CD4-positive, alpha-beta T cell treated with Interleukin-10 for 1 hour (primary cell): ENCODE measurements around the gene CFHR2.
"Not testable (repeated sequence)": the region's sequence is repeated elsewhere in the genome, so short reads cannot be mapped to it uniquely, and the experiment has no call there.

Experiments
- DNase-seq: peaks from one replicate; pipeline ENCODE4 v3.0.0-alpha.2; 2020

CFHR2 gene

GRCh38 chr1:196943568-196943967 lies at the start of gene CFHR2:
Gene CFHR2, plus strand, starts transcription at chr1:196943738. Its CDS starts 143 bp downstream, at chr1:196943881.
- DNase-seq, result not testable (repeated sequence)

- DNase-seq, result no peak
Measured at GRCh38 chr1:196896355-196896754, 47.2 kb upstream of the CFHR2 start.

- no peak for DNase-seq
Measured at GRCh38 chr1:196897158-196897828, 46.2 kb upstream of the CFHR2 start.

- DNase-seq, result no peak
Measured at GRCh38 chr1:196902344-196902743, 41.2 kb upstream of the CFHR2 start.

- DNase-seq, result no peak
Measured at GRCh38 chr1:196910215-196910614, 33.3 kb upstream of the CFHR2 start.

GRCh38 chr1:196912283-196912682 lies 31.3 kb upstream of the CFHR2 start:
- DNase-seq, result not testable (repeated sequence)

DNA sequence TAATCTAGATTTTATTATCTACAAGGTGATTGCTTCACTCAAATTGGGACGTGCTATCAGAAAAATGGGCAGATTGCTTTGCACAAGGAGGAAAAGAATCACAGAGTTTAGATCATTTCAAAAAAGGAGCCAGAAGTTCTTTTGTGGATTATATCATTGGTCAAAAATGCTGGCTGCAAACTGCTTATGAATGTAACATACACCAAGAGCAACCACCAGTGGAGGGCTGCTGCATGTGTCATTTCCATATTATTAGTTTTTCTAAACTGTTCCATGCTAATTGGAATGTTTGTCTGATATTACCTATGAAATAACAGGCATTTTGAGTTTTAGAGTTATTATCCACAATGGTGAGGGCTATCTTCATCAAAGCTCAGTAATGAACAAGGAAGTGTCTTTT lies 16.7 kb upstream of the CFHR2 start:
- DNase-seq, result not testable (repeated sequence)

GRCh38 chr1:196932853-196933252 lies 10.7 kb upstream of the CFHR2 start:
- DNase-seq, result not testable (repeated sequence)

DNA sequence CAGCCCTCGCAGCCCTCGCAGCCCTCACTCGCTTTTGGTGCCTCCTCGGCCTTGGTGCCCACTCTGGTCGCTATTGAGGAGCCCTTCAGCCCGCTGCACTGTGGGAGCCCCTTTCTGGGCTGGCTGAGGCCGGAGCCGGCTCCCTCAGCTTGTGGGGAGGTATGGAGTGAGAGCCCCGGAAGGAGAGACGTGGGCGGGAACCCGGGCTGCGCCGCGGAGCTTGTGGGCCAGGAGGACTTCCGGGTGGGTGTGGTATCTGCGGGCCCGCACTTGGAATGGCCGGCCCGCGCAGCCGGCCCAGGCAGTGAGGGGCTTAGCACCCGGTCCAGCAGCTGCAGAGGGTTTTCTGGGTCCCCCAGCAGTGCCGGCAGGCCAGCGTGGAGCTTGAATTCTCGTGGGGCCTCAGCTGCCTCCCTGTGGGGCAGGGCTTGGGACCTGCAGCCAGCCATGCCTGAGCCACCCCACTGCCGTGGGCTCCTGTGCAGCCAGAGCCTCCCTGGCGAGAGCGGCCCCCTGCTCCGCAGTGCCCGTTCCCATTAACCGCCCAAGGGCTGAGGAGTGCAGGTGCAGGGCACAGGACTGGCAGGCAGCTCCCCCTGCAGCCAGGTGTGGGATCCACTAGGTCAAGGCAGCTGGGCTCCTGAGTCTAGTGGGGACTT lies 9.9 kb upstream of the CFHR2 start:
- DNase-seq, result no peak

GRCh38 chr1:196941474-196941873 lies 2.1 kb upstream of the CFHR2 start:
- not testable (repeated sequence) for DNase-seq

GRCh38 chr1:196951711-196952394 lies 8.3 kb downstream of the CFHR2 start:
- no peak for DNase-seq

DNA sequence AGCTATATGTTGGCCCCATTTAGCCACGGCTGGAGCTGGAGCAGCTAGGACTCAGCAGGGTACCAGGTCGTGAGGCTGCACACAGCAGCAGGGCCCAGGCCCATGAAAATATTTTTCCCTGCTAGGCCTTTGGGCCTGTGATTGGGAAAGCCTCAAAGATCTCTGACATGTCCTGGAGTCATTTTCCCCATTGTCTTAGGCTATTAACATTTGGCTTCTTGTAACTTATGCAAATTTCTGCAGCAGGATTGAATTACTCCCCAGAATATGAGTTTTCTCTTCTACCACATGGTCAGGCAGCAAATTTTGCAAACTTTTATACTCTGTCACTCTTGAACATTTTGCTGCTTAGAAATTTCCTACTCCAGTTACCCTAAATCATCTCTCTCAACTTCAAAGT lies 11.2 kb downstream of the CFHR2 start:
- no peak for DNase-seq

DNA sequence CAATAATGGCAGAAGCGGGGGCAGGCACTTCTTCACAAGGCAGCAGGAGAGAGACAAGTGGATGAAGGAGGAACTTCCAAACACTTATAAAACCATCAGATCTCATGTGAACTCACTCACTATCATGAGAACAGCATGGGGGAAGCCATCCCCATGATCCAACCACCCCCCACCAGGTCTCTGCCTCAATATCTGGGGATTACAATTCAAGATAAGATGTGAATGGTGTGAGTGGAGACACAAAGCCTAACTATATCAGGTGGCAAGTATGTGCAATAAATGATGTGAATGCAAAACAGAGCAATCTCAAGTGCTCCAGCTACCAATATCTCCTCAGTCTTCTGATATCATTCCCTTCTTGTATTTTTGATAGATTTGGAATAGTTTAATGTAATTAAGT lies 12.4 kb downstream of the CFHR2 start:
- DNase-seq, result no peak

DNA sequence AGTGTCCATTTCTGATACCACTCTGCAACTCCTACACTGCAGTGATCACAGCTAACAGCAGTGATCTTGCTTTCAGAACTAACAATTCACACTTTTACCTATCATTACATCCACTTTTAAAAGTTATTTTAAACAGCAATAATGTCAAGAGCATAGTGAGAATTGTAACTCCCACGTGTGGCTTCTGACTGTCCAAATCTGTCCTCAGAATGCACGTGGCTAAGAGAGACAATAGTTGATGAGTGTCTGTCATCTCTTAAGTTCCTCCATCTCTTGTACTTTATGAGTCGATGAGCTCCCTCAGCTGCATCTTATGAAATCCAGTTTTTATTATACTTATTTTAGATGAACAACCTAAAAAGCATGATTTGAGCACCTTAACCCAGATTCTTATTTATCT lies 17.3 kb downstream of the CFHR2 start:
- DNase-seq, result no peak

GRCh38 chr1:196970182-196970581 lies 26.6 kb downstream of the CFHR2 start:
- DNase-seq, result no peak

DNA sequence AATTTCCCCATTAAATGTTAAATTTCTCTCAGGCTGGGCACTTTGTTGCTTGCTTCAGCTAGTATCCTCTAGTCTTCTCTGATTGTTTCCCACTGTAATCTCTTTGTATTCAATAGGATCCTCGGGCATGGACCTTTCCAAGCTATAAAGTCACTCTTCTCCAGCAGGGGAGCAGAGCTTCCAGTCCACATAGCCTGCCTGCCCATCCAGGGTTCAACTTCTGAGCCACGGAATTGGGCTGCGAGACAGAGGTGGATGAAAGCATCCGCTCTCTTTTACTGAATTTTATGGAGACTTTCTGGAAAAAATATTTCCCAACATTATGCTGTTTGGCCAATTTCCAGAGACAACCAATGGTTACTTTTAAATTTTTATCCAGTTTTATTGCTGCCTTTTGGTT lies 32.7 kb downstream of the CFHR2 start:
- no peak for DNase-seq

DNA sequence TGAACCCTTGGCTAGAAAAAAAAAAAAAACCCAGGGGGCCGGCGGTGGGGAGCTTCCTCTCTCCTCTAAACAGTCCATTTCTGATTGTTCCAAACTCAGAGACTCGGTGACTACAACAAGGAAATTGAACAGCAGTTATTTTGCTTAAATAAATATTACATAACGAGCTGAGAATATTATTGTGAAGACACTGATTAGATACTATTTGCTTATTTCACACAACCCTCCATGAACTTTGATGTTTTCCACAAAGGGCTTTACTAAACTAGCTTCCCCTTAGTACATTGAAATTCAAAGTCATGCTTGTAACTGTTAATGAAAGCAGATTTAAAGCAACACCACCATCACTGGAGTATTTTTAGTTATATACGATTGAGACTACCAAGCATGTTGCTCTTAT lies 33.7 kb downstream of the CFHR2 start, which contains the start of gene CFHR5:
Gene CFHR5 (plus strand): TSS at position 279 of the 400 bp plus-strand sequence. CDS start 109 bp downstream, at position 388.
- no peak for DNase-seq

DNA sequence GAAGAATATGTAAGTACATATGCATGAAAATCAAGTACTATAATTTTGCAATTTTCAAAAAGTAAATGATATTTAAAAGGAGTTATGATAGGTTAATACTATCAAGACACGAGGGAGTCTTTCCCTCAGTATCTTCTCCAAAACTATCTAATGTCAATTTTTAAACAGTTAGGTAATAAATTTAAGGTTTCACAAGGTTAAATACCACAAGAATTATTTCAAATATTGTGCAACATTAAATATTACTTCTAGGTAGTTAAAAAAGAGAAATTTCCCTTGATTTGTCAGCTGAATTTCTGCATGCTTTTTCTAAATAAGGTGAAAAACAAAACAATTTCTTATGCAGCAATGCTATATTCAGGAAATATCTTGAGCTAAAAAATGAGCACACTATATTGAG lies 37.3 kb downstream of the CFHR2 start:
- no peak for DNase-seq

DNA sequence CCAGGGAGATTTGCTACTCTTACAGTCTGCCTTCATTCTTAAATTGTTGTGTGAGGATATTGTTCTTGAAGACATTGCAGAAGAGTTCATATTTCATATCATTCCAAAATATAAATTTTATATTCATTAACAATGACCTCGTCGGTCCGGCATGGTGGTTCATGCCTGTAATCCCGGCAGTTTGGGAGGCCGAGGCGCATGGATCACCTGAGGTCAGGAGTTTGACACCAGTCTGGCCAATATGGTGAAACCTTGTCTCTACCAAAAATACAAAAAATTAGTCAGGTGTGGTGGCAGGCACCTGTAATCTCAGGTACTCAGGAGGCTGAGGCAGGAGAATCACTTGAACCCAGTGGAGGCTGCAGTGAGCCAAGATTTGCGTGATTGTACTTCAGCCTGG lies 38.7 kb downstream of the CFHR2 start:
- not testable (repeated sequence) for DNase-seq

DNA sequence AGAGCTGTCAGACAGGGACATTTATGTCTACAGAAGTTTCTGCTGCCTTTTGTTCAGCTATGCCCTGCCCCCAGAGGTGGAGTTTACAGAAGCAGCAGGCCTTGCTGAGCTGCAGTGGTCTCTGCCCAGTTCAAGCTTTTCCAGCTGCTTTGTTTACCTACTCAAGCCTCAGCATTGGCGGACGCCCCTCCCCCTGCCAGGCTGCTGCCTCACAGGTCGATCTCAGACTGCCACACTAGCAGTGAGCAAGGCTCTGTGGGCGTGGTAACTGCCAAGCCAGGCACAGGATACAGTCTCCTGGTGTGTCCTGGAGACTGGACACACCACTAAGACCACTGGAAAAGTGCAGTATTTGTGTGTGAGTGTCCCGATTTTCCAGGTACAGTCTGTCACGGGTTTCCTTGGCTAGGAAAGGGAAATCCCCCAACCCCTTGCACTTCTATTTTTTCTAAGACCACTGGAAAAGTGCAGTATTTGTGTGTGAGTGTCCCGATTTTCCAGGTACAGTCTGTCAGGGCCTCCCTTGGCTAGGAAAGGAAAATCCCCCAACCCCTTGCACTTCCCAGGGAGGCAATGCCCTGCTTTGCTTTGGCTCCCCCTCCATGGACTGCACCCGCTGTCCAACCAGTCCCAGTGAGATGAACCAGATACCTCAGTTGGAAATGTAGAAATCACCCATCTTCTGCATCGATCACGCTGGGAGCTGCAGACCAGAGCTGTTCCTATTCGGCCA lies 48.5 kb downstream of the CFHR2 start:
- not testable (repeated sequence) for DNase-seq

- no peak for DNase-seq
Measured at GRCh38 chr1:196993916-196994315, 50.4 kb downstream of the CFHR2 start.

- DNase-seq, result no peak
Measured at GRCh38 chr1:196997423-196997822, 53.9 kb downstream of the CFHR2 start.

- DNase-seq, result no peak
Measured at GRCh38 chr1:197001828-197002227, 58.3 kb downstream of the CFHR2 start.
